Measurements from ENCODE around the gene SIGLEC6.
A peak's percentile ranks its signal among the peaks of the same experiment; 100 is the strongest.
"Not testable (repeated sequence)": the region's sequence is repeated elsewhere in the genome, so short reads cannot be mapped to it uniquely, and the experiment has no call there.

The SIGLEC6 gene

GRCh38 chr19:51508059-51508733 is 23.3 kb downstream of the SIGLEC6 start:
- DNase-seq, result no peak

GRCh38 chr19:51507640-51508058 is 23.8 kb downstream of the SIGLEC6 start:
- DNase-seq, result no peak

GRCh38 chr19:51507192-51507591 is 24.3 kb downstream of the SIGLEC6 start:
- no peak for DNase-seq

GRCh38 chr19:51505904-51506303 is 25.6 kb downstream of the SIGLEC6 start:
- DNase-seq, result no peak

GRCh38 chr19:51503896-51504295 is 27.6 kb downstream of the SIGLEC6 start:
- DNase-seq, result no peak

GRCh38 chr19:51503286-51503817 is 28.1 kb downstream of the SIGLEC6 start:
- no peak for DNase-seq

- DNase-seq, result no peak
Observed at GRCh38 chr19:51501594-51502263, 29.7 kb downstream of the SIGLEC6 start, which contains the start of gene SIGLEC12. Gene SIGLEC12, minus strand, starts transcription at chr19:51501800. Its CDS starts 67 bp downstream, at chr19:51501733.

- DNase-seq, result not testable (repeated sequence)
Observed at GRCh38 chr19:51500931-51501330, 30.5 kb downstream of the SIGLEC6 start.

- DNase-seq, result no peak
Observed at GRCh38 chr19:51497666-51498065, 33.8 kb downstream of the SIGLEC6 start.

GRCh38 chr19:51493776-51494175 is 37.7 kb downstream of the SIGLEC6 start:
- DNase-seq, result no peak

- DNase-seq, result no peak
Observed at GRCh38 chr19:51491586-51491985, 39.9 kb downstream of the SIGLEC6 start.

- no peak for DNase-seq
Observed at GRCh38 chr19:51490676-51491075, 40.8 kb downstream of the SIGLEC6 start.

- no peak for DNase-seq
Observed at GRCh38 chr19:51489113-51489512, 42.4 kb downstream of the SIGLEC6 start.

GRCh38 chr19:51488491-51488890 is 43.0 kb downstream of the SIGLEC6 start:
- DNase-seq, result no peak

GRCh38 chr19:51485960-51486660 is 45.4 kb downstream of the SIGLEC6 start:
- no peak for DNase-seq

GRCh38 chr19:51480590-51480989 is 50.9 kb downstream of the SIGLEC6 start:
- no peak for DNase-seq

- DNase-seq, result no peak
Observed at GRCh38 chr19:51479531-51480331, 51.7 kb downstream of the SIGLEC6 start.

GRCh38 chr19:51478381-51479234 is 52.9 kb downstream of the SIGLEC6 start, which contains the start of gene CEACAM18:
Gene CEACAM18, plus strand, starts transcription at chr19:51478539.
- DNase-seq, result no peak

GRCh38 chr19:51477344-51477743 is 54.1 kb downstream of the SIGLEC6 start:
- DNase-seq, result no peak

GRCh38 chr19:51476164-51476563 is 55.3 kb downstream of the SIGLEC6 start:
- DNase-seq, result no peak

- DNase-seq, result peak; percentile 92
Observed at GRCh38 chr19:51473009-51473707, 58.3 kb downstream of the SIGLEC6 start.

Measured in activated effector memory CD4-positive, alpha-beta T cell treated with anti-CD3 and anti-CD28 coated beads, Interleukin-2, amount 50 U/mL, for 16 hours (primary cell).